ENCODE measurements around the gene FCN2. TPM values are rescaled to one million over a fixed set of nuclear protein-coding genes. Genes with fewer than 3 reads are reported as not detected.

FCN2 gene
- polyA plus RNA-seq, 1 of the 3 experiments (the other 2 are of a cell fraction) = not detected

DNA sequence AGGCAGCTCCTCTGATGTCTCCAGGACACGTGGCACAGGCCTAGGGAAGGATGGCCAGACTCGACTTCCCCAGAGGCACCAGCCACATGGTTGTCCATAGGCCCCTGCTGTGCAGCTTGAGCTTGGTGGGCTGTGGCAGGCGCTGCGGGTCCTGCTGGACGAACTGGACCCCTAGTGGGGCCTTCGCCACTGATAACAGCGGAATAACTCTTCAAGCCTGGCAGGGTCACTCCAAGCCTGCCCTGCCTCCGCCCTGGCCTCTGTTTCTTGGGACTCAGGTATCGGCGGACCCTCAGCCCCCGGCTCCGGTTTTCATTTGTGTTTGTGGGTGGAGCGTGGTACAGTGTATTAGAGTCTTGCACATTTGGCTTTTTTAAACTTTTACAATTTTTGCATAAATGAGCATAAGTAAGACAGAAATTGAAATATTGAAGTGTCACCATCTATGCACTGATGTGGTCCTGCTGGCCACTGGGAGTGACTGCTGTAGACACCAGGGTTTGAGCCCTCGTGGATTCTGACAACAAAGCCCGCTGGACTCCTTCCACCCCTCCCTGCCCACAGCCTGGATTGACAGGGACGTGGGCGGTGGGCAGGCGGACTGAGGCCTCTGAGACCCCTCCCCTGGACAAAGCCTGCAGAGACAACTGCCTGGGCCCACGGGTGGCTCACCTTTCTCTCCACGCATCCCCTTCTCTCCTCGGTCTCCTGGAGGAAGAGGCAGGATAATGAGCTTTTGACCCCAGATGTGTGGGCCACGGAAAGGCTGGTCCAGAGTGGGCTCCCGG, 33.3 kb downstream of the FCN2 start:
- Histone ChIP-seq H3K4me2 (no peak overlapping the region), H2AFZ (ENCODE audit: low read depth) (no peak overlapping the region), H3K79me2 (ENCODE audit: insufficient read depth) (no peaks in the 10 kb centered on the region), H3K9me2 (no peaks in the 10 kb centered on the region), H3K9ac (no peak overlapping the region), H3F3A (replicated peaks; ENCODE audit: insufficient read depth) (no peaks in the 10 kb centered on the region), H3K4me1 (ENCODE audit: control insufficient read depth in 1 of 2, insufficient read depth in 2 of 2, low read depth in 1 of 2, low read length in 1 of 2) (no peaks in the 10 kb centered on the region), H4K20me1 (ENCODE audit: insufficient read depth) (no peaks in the 10 kb centered on the region), H3K27ac (ENCODE audit: low read depth in 2 of 2, low read length in 1 of 2) (no peak overlapping the region), H3K36me3 (replicated peaks in 1 of 2; ENCODE audit: control insufficient read depth in 1 of 2, insufficient read depth in 2 of 2, low read length in 1 of 2) (no peaks in the 10 kb centered on the region), H3K9me3 (no peaks in the 10 kb centered on the region), H3K27me3 (ENCODE audit: insufficient read depth) (no peaks in the 10 kb centered on the region), H3K4me3 (ENCODE audit: low read depth in 2 of 2, low read length in 1 of 2) (no peak overlapping the region)
- TF ChIP-seq, protein P1, sequence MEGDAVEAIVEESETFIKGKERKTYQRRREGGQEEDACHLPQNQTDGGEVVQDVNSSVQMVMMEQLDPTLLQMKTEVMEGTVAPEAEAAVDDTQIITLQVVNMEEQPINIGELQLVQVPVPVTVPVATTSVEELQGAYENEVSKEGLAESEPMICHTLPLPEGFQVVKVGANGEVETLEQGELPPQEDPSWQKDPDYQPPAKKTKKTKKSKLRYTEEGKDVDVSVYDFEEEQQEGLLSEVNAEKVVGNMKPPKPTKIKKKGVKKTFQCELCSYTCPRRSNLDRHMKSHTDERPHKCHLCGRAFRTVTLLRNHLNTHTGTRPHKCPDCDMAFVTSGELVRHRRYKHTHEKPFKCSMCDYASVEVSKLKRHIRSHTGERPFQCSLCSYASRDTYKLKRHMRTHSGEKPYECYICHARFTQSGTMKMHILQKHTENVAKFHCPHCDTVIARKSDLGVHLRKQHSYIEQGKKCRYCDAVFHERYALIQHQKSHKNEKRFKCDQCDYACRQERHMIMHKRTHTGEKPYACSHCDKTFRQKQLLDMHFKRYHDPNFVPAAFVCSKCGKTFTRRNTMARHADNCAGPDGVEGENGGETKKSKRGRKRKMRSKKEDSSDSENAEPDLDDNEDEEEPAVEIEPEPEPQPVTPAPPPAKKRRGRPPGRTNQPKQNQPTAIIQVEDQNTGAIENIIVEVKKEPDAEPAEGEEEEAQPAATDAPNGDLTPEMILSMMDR (IDR thresholded peaks at IDR 0.05) = no peak
- no peak for TF ChIP-seq JUND (IDR thresholded peaks at IDR 0.05)
- TF ChIP-seq YY1 (IDR thresholded peaks at IDR 0.05; ENCODE audit: low read depth) = no peak
- no peak for TF ChIP-seq RCOR1 (IDR thresholded peaks at IDR 0.05; ENCODE audit: low read length)
- TF ChIP-seq ELF1 (IDR thresholded peaks at IDR 0.05) = no peak
- no peak for TF ChIP-seq RAD21 (IDR thresholded peaks at IDR 0.05; ENCODE audit: low read length)
- TF ChIP-seq, protein P2, sequence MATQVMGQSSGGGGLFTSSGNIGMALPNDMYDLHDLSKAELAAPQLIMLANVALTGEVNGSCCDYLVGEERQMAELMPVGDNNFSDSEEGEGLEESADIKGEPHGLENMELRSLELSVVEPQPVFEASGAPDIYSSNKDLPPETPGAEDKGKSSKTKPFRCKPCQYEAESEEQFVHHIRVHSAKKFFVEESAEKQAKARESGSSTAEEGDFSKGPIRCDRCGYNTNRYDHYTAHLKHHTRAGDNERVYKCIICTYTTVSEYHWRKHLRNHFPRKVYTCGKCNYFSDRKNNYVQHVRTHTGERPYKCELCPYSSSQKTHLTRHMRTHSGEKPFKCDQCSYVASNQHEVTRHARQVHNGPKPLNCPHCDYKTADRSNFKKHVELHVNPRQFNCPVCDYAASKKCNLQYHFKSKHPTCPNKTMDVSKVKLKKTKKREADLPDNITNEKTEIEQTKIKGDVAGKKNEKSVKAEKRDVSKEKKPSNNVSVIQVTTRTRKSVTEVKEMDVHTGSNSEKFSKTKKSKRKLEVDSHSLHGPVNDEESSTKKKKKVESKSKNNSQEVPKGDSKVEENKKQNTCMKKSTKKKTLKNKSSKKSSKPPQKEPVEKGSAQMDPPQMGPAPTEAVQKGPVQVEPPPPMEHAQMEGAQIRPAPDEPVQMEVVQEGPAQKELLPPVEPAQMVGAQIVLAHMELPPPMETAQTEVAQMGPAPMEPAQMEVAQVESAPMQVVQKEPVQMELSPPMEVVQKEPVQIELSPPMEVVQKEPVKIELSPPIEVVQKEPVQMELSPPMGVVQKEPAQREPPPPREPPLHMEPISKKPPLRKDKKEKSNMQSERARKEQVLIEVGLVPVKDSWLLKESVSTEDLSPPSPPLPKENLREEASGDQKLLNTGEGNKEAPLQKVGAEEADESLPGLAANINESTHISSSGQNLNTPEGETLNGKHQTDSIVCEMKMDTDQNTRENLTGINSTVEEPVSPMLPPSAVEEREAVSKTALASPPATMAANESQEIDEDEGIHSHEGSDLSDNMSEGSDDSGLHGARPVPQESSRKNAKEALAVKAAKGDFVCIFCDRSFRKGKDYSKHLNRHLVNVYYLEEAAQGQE (IDR thresholded peaks at IDR 0.05; ENCODE audit: low read depth, low read length) = no peak
- TF ChIP-seq FOXJ3 (CRISPR knock-in tag; IDR thresholded peaks at IDR 0.05) = no peak
- TF ChIP-seq, protein P3, sequence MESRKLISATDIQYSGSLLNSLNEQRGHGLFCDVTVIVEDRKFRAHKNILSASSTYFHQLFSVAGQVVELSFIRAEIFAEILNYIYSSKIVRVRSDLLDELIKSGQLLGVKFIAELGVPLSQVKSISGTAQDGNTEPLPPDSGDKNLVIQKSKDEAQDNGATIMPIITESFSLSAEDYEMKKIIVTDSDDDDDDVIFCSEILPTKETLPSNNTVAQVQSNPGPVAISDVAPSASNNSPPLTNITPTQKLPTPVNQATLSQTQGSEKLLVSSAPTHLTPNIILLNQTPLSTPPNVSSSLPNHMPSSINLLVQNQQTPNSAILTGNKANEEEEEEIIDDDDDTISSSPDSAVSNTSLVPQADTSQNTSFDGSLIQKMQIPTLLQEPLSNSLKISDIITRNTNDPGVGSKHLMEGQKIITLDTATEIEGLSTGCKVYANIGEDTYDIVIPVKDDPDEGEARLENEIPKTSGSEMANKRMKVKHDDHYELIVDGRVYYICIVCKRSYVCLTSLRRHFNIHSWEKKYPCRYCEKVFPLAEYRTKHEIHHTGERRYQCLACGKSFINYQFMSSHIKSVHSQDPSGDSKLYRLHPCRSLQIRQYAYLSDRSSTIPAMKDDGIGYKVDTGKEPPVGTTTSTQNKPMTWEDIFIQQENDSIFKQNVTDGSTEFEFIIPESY (IDR thresholded peaks at IDR 0.05; ENCODE audit: borderline replicate concordance, low read depth) = no peak
- no peak for TF ChIP-seq RFX5 (IDR thresholded peaks at IDR 0.05; ENCODE audit: low read length)
- TF ChIP-seq TEAD4 (IDR thresholded peaks at IDR 0.05; ENCODE audit: borderline replicate concordance, insufficient read depth) = no peak
- TF ChIP-seq, protein P4, sequence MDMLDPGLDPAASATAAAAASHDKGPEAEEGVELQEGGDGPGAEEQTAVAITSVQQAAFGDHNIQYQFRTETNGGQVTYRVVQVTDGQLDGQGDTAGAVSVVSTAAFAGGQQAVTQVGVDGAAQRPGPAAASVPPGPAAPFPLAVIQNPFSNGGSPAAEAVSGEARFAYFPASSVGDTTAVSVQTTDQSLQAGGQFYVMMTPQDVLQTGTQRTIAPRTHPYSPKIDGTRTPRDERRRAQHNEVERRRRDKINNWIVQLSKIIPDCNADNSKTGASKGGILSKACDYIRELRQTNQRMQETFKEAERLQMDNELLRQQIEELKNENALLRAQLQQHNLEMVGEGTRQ (IDR thresholded peaks at IDR 0.05; ENCODE audit: borderline replicate concordance, low read depth, low read length) = no peak
- WGBS (ENCODE audit: low lambda C conversion rate) = 61% methylated on average over 16 of the region's 23 CpGs
- ChIA-PET POLR2A (no interaction called here), CTCF (no interaction called here)
- DNase-seq = no peak
